ENCODE results near the gene PLVAP.
A peak's percentile ranks its signal among the peaks of the same experiment; 100 is the strongest.

Gene PLVAP

DNA sequence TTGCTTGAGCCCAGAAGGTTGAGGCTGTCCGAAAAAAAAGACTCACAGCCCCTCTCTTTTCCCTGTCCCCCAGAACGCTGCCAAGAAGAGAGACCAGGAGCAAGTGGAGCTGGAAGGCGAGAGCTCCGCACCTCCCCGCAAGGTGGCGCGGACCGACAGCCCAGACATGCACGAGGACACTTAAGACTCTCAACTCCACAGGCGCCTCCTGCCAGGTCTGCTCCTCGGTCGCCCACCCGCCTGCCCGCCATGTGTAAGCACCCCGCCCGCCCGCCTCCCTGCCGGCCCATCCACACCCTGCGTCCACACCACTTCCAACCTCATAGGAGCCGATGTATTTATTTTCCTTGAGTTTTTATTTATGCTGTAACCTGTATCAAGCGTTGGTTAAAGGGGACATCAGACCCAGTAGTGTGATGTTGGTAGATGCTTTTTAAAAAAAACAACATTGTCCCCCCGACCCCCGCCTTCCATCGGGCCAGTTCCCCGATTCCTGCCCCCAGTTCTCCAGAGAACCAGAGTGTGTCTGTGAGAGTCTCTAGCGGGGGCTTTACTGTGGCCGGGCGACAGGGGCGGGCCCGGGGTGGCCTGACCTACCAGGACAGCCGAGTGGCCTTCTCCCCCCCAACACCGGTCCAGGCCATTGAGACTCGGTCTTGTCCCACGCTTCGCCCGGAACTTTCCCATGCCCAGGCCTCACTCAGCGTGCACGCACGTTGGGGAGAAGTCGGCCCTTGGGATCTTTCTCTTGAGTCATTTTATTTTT, 57.5 kb downstream of the PLVAP start:
- H3K4me3 ChIP-seq (ENCODE audit: low read depth, low read length): no peak overlapping the region
- TF ChIP-seq, protein P1, sequence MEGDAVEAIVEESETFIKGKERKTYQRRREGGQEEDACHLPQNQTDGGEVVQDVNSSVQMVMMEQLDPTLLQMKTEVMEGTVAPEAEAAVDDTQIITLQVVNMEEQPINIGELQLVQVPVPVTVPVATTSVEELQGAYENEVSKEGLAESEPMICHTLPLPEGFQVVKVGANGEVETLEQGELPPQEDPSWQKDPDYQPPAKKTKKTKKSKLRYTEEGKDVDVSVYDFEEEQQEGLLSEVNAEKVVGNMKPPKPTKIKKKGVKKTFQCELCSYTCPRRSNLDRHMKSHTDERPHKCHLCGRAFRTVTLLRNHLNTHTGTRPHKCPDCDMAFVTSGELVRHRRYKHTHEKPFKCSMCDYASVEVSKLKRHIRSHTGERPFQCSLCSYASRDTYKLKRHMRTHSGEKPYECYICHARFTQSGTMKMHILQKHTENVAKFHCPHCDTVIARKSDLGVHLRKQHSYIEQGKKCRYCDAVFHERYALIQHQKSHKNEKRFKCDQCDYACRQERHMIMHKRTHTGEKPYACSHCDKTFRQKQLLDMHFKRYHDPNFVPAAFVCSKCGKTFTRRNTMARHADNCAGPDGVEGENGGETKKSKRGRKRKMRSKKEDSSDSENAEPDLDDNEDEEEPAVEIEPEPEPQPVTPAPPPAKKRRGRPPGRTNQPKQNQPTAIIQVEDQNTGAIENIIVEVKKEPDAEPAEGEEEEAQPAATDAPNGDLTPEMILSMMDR (conservative IDR thresholded peaks at IDR 0.05; ENCODE audit: low read depth, low read length): no peak
- no peak for DNase-seq (ENCODE audit: low read depth)

DNA sequence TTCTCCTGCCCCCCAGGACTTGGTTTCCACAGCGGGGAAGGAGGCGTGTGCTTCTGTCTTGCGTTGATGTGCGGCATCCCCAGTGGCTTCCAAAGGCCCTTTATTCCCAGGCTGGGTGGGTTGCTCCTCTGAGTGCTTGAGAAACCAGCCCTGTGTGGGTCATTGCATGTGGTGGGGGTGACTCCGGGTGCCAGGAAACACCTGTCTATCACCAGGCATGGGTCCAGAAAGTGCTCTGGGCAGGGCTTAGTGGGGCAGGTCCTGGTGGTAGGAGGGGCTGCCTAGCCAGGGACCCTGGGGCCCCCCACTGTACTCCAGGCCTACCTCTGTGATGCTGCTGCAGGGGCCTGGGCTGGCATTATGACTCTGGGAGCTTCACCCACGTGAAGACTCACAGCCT, 58.2 kb downstream of the PLVAP start:
- DNase-seq (ENCODE audit: low read depth): no peak
- no peak overlapping the region for H3K4me3 ChIP-seq (ENCODE audit: low read depth, low read length)
- TF ChIP-seq, protein P1 (conservative IDR thresholded peaks at IDR 0.05; ENCODE audit: low read depth, low read length): no peak

DNA sequence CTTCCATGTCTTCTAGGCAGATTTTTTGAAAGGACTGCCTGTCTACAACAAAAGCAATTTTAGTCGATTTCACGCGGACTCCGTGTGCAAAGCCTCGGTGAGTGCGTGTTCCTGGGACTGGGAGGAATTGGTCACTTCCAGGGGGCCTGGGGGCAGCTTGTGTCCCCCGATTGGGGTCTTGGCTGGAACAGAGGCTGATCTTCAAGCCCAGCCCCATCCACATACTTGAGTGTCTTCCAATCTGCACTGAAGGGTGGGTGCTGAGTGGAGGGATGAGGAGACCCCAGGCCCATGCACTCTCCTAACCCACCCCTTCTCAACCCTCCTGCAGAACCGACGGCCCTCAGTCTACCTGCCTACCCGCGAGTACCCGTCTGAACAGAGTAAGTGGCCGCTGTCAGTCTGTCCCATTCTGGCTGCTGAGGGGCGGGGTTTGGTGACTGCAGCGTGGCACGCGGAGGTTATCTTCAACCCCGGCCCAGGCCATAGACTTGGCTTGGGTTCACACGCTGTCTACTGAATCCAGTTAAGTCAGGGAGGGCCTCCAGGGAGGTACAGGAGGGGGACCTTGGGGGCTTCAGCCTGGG, 63.0 kb downstream of the PLVAP start:
- no peak for DNase-seq (ENCODE audit: low read depth)
- H3K4me3 ChIP-seq (ENCODE audit: low read depth, low read length): no peak overlapping the region
- TF ChIP-seq, protein P1 (conservative IDR thresholded peaks at IDR 0.05; ENCODE audit: low read depth, low read length): no peak

DNA sequence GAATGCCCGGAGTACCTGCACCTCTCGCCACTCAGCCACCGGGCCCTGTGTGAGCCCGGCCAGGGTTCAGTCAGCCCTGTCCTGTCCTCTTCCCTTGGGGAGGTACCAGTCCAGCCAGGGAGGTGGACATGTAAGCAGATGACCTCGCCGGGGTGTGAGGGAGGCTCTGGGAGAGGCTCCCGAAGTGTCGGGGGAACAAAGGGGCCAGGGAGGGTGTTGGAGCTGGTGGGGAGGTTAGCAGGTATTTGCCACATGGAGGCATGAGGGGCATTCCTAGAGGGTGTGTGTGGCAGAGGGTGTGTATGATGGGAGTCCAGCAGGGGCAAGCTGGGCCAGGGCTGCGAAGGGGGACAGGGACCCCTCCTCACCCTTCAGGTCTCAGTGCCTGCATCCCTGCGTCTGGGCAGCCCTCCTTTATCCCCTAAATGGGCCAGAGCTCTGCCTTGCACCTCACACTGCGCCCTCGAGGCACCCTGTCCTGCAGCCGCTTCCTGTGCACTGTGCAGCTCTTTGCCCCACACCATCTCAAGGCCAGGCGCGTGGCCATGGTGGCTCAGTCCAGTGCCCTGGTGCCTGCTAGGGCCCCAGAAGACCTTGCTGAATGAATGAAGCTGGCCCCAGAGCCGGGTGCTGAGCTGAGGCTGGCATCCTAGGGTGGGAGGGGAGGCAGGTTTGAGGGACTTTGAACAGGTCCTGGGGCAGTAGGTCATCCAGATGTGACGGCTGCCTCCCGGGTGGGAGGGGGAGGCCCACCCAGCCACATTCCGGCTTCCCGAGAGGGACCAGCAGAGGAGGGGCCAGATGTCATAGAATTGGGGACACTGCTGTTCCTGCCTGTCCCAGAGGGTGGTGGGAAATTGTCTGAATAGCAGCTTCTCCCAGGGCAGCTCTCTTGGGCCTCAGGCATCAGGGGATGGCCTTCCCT, 64.7 kb downstream of the PLVAP start:
- TF ChIP-seq, protein P1 (conservative IDR thresholded peaks at IDR 0.05; ENCODE audit: low read depth, low read length): no peak
- no peak for DNase-seq (ENCODE audit: low read depth)
- H3K4me3 ChIP-seq (ENCODE audit: low read depth, low read length): peak overlapping the region; percentile 22

DNA sequence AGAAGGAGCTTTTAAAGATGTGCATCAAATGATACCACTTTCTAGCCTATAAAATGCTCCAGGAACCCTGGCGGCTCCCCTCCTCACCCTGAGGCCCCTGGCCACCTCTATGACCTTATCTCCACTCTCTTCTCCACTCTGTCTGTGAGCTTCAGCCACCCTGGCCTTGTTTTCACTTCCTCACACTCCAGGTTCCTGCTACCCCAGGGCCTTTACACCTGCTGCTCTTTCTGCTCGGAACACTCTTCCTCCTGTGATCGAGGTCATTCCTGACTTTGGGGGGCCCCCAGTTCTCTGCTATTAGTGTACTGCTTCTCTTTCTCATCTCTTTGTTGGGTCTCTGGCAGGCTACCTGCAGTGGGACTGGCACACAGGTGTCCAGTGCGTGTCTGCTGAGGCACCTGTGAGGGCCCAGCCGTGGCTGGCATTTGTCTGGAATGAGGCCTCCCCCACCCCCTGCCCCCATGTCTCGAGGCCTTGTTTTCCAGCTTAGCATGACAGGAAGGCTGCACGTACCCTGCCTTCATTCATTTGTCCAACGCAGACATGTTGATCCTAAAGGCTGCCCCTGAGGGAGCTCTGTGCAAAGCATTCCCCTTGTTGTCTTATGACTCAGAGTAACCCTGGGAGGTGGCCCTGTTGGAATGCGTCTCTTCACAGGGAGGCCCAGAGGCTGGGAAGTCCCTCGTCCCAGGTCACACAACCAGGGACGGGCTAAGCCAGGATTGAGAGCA, 65.5 kb downstream of the PLVAP start:
- peak; percentile 87 for DNase-seq (ENCODE audit: low read depth)
- TF ChIP-seq, protein P1 (conservative IDR thresholded peaks at IDR 0.05; ENCODE audit: low read depth, low read length): no peak
- H3K4me3 ChIP-seq (ENCODE audit: low read depth, low read length): peak overlapping the region; percentile 22

DNA sequence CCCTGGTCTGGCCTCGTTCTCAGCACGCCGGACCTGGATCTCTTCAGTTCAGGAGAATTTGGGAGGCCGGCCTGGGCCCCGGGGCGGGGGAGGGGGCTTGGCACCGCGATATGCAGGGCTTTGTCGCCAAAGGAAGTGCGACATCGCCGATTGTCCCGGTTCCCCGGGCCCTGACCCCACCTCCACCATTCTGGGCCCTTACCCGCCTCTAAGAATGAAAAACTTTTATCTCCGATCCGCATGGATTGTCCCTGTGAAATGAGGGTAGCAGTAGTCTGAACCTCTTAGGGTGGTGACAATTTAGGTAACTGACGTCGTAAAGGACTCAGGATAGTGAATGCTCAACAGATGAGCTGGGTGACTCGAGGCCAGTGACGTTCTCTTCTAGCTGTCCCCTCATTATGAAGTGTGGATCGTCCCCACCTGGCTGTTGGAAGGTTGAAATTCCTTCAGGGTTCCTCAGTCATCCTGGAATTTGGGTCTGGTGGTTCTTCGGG, 67.1 kb downstream of the PLVAP start:
- H3K4me3 ChIP-seq (ENCODE audit: low read depth, low read length): peak overlapping the region; percentile 73
- TF ChIP-seq, protein P1 (conservative IDR thresholded peaks at IDR 0.05; ENCODE audit: low read depth, low read length): no peak
- DNase-seq (ENCODE audit: low read depth): no peak
